Fibroblast of lung (primary cell): Measurements from ENCODE around the gene PHF2. TPM values are rescaled to one million over a fixed set of nuclear protein-coding genes. Genes with fewer than 3 reads are reported as not detected.

Experiments
- DNase-seq, 2 donors: peaks; one replicate each; pipeline versions ENCODE4 v3.0.0 to v3.0.0-alpha.2; 2010; ENCODE audit warnings: low read depth in 2 of 2
- H2AFZ ChIP-seq: 2 replicates; pipeline ENCODE4 v1.5.1; 2012; ENCODE audit warnings: low read length, control low read depth, inconsistent platforms
- H3K27ac ChIP-seq: 2 replicates; pipeline ENCODE4 v1.5.1; 2011; ENCODE audit warnings: low read length, control low read depth; ENCODE audit not compliant: insufficient read depth
- H3K27me3 ChIP-seq: 2 replicates; pipeline ENCODE4 v1.5.1; 2011; ENCODE audit warnings: mild to moderate bottlenecking, low read length; ENCODE audit not compliant: control insufficient read depth, insufficient read depth
- H3K36me3 ChIP-seq: 2 replicates; pipeline ENCODE4 v1.5.1; 2011; ENCODE audit warnings: low read length; ENCODE audit not compliant: control insufficient read depth, insufficient read depth
- H3K4me1 ChIP-seq: 2 replicates; pipeline ENCODE4 v1.5.1; 2011; ENCODE audit warnings: low read length; ENCODE audit not compliant: control insufficient read depth, insufficient read depth; ENCODE audit errors: extremely low read depth
- H3K4me2 ChIP-seq: 2 replicates; pipeline ENCODE4 v1.5.1; 2011; ENCODE audit warnings: low read length, control low read depth; ENCODE audit not compliant: insufficient read depth; ENCODE audit errors: extremely low read depth
- H3K4me3 ChIP-seq, 4 experiments: fragments of 200-600 bp in 1 of 4; sonication (generic) in 1 of 4; replicated peaks in 1 of 4; 2 replicates each; pipeline ENCODE4 v1.5.1; 2011 to 2016; ENCODE audit warnings: low read length in 4 of 4, low read depth in 3 of 4, mild to moderate bottlenecking in 3 of 4, control low read depth in 2 of 4, inconsistent platforms in 1 of 4, mixed read lengths in 1 of 4; ENCODE audit not compliant: insufficient read depth in 1 of 4; ENCODE audit errors: control extremely low read depth in 1 of 4
- H3K79me2 ChIP-seq: 2 replicates; pipeline ENCODE4 v1.5.1; 2012; ENCODE audit warnings: mild to moderate bottlenecking, low read length, inconsistent platforms; ENCODE audit not compliant: control insufficient read depth, insufficient read depth
- H3K9ac ChIP-seq: 2 replicates; pipeline ENCODE4 v1.5.1; 2011; ENCODE audit warnings: mild to moderate bottlenecking, low read length, control low read depth; ENCODE audit not compliant: insufficient read depth
- H3K9me3 ChIP-seq: 2 replicates; pipeline ENCODE4 v1.5.1; 2012; ENCODE audit warnings: low read depth, low read length; ENCODE audit not compliant: control insufficient read depth, insufficient read depth
- H4K20me1 ChIP-seq: 2 replicates; pipeline ENCODE4 v1.5.1; 2011; ENCODE audit warnings: low read length; ENCODE audit not compliant: control insufficient read depth, insufficient read depth; ENCODE audit errors: extremely low read depth
- CTCF ChIP-seq, 2 donors: IDR thresholded peaks in 1 of 2; conservative IDR thresholded peaks in 1 of 2; 1 replicate in 1 of 2; 2 replicates in 1 of 2; pipeline ENCODE4 v1.5.1; 2011 to 2012; ENCODE audit warnings: low read length in 2 of 2, control low read depth in 1 of 2, inconsistent platforms in 1 of 2, low read depth in 1 of 2, mild to moderate bottlenecking in 1 of 2
- EZH2 ChIP-seq: IDR thresholded peaks from 2 replicates; pipeline ENCODE4 v1.5.1; 2012; ENCODE audit warnings: low read length, control low read depth, mild to moderate bottlenecking; ENCODE audit errors: missing control alignments
- polyA plus RNA-seq, 2 donors: library from polyadenylated mRNA; depleted of rRNA in 1 of 2; stranded (reverse) in 1 of 2; unstranded in 1 of 2; fragments of >200 nt; gene quantifications; 2 replicates each; pipeline ENCODE4 v1.2.1, GENCODE V29; 2011 to 2012; ENCODE audit warnings: missing spikeins in 1 of 2
- total RNA-seq: library from RNA; depleted of rRNA; stranded (reverse); fragments of >200 nt; gene quantifications from 2 replicates; pipeline ENCODE4 v1.2.1, GENCODE V29; 2014

Gene PHF2
- total and polyA plus RNA-seq, 2 donors (not counting 1 experiment from before 2014, with no cell fraction given) = 9.2 to 13.4 TPM

DNA sequence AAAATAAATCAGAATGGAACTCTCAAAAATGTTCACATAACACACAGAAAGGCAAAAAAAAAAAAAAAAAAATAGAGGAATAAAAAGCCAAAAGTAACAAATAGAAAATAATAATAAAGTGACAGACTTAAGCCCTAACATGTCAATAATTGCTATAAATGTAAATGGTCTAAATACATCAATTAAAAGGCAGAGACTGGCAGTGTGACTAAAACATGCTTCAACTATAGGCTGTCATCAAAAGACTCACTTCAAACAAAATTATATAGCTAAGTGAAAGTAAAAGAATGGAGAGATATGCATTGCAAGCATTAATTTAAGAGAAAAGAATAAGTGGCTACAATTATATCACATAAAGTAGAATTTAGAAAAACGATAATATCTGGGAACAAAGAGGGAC lies 114.2 kb downstream of the PHF2 start:
- Histone ChIP-seq H3K27me3 (no peaks in the 10 kb centered on the region), H3K4me1 (no peaks in the 10 kb centered on the region), H2AFZ (no peak overlapping the region), H3K4me2 (no peak overlapping the region), H3K27ac (no peak overlapping the region), H3K36me3 (no peaks in the 10 kb centered on the region), H3K9ac (no peak overlapping the region), H3K4me3 (no peak overlapping the region), H4K20me1 (no peaks in the 10 kb centered on the region), H3K79me2 (no peaks in the 10 kb centered on the region), H3K9me3 (no peaks in the 10 kb centered on the region)
- DNase-seq = no peak
- TF ChIP-seq CTCF (conservative IDR thresholded peaks at IDR 0.05 in 1 of 2, IDR thresholded peaks at IDR 0.05 in 1 of 2; ENCODE audit: low read depth in 1 of 2, low read length in 2 of 2) (no peak), EZH2 (no peak)

DNA sequence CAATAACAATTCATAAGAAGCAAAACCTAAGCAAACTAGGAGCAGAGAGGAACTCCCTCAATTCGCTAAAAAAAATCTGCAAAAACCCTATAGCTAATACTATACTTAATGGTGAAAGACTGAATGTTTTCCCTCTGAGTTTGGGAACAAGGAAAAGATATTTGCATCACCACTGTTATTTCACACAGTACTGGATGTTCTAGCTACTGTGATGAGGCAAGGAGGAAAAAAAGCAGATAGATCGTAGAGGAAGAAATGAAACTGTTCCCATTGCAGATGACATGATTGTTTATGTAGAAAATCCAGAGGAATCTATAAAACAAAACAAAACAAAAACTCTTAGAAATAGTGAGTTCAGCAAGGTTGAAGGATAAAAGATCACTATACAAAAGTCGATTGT lies 116.7 kb downstream of the PHF2 start:
- H3K9ac ChIP-seq = no peak overlapping the region
- H3K27me3 ChIP-seq = no peaks in the 10 kb centered on the region
- no peak overlapping the region for H3K4me2 ChIP-seq
- H3K79me2 ChIP-seq = no peaks in the 10 kb centered on the region
- no peaks in the 10 kb centered on the region for H3K4me1 ChIP-seq
- no peaks in the 10 kb centered on the region for H4K20me1 ChIP-seq
- TF ChIP-seq CTCF (conservative IDR thresholded peaks at IDR 0.05 in 1 of 2, IDR thresholded peaks at IDR 0.05 in 1 of 2; ENCODE audit: low read depth in 1 of 2, low read length in 2 of 2) (no peak), EZH2 (no peak)
- no peak overlapping the region for H2AFZ ChIP-seq
- H3K4me3 ChIP-seq = no peak overlapping the region
- no peak overlapping the region for H3K27ac ChIP-seq
- H3K9me3 ChIP-seq = no peaks in the 10 kb centered on the region
- H3K36me3 ChIP-seq = no peaks in the 10 kb centered on the region
- DNase-seq = no peak

DNA sequence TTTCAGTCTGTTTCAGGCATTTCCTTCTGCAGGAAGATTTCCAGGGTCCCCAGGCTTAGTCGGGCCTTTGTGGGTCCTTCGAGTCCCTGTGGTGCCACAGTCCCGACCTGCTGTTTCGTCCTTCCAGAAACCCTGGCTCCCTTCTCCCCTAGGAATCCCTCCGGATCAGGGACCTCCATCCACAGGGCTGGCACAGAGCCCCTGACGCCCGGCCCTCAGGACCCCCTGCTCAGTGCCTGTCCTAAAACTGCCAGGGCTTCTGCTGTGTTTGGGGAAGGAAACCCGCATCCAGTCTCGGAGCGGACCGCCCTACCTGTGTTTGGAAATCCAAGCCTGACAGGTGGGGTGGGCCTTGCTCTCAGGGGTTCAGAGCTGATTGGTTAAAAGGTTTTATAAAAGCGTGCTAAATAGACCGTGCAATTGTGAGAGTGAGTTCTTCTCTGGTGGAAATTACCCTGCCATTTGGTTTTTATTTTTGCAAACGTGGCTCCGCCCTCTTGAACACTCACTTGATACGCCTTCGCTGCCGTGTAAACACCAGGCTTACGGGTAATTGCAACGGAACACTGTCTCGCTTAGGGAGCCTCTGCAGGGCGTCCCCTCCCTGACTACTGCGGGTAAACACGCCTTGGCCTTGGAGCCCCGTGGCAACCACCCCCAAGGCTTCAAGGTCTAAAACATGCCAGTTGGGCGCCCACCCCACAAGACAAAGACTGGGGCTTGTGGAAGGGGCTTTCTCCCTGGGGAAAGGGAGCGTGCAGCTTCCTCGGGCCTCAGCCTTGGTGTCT lies 121.2 kb downstream of the PHF2 start:
- H4K20me1 ChIP-seq = no peaks in the 10 kb centered on the region
- no peak overlapping the region for H3K9ac ChIP-seq
- no peak for TF ChIP-seq EZH2
- no peak for TF ChIP-seq CTCF (conservative IDR thresholded peaks at IDR 0.05 in 1 of 2, IDR thresholded peaks at IDR 0.05 in 1 of 2; ENCODE audit: low read depth in 1 of 2, low read length in 2 of 2)
- H3K9me3 ChIP-seq = no peaks in the 10 kb centered on the region
- H3K4me3 ChIP-seq = no peak overlapping the region
- H3K4me2 ChIP-seq = no peak overlapping the region
- no peak overlapping the region for H3K27ac ChIP-seq
- no peaks in the 10 kb centered on the region for H3K27me3 ChIP-seq
- no peak for DNase-seq
- no peaks in the 10 kb centered on the region for H3K36me3 ChIP-seq
- H2AFZ ChIP-seq = no peak overlapping the region
- H3K4me1 ChIP-seq = no peaks in the 10 kb centered on the region
- no peaks in the 10 kb centered on the region for H3K79me2 ChIP-seq
